GM12801 (cell line): ENCODE results near the gene GRIP2.

ENCODE experiments used
- TF ChIP-seq, protein P1 (sequence below): IDR thresholded peaks from one replicate; pipeline ENCODE4 v1.5.1; 2011; ENCODE audit warnings: control low read depth; ENCODE audit not compliant: insufficient read length; ENCODE audit errors: extremely low read depth

The GRIP2 gene

DNA sequence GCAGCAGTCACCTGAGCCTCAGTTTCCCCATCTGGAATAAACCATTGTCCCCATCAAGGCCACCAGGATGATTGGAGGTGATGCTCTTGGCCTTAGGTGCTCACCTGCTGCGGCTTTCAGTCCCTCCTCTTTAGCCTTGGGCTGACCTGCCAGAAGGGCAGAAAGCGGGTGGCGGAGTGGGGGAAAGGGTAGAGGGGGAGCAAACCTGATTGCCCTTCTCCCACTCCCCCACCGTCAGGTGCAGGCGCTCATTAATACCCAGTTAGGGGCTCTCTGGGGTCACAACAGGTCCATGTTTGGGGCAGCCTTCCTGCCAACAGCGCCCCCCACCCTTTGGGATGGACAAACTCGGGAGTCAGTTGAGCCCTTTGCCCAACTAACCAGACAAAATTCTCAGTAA lies 50.5 kb downstream of the GRIP2 start:
- TF ChIP-seq, protein P1, sequence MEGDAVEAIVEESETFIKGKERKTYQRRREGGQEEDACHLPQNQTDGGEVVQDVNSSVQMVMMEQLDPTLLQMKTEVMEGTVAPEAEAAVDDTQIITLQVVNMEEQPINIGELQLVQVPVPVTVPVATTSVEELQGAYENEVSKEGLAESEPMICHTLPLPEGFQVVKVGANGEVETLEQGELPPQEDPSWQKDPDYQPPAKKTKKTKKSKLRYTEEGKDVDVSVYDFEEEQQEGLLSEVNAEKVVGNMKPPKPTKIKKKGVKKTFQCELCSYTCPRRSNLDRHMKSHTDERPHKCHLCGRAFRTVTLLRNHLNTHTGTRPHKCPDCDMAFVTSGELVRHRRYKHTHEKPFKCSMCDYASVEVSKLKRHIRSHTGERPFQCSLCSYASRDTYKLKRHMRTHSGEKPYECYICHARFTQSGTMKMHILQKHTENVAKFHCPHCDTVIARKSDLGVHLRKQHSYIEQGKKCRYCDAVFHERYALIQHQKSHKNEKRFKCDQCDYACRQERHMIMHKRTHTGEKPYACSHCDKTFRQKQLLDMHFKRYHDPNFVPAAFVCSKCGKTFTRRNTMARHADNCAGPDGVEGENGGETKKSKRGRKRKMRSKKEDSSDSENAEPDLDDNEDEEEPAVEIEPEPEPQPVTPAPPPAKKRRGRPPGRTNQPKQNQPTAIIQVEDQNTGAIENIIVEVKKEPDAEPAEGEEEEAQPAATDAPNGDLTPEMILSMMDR: no peak

DNA sequence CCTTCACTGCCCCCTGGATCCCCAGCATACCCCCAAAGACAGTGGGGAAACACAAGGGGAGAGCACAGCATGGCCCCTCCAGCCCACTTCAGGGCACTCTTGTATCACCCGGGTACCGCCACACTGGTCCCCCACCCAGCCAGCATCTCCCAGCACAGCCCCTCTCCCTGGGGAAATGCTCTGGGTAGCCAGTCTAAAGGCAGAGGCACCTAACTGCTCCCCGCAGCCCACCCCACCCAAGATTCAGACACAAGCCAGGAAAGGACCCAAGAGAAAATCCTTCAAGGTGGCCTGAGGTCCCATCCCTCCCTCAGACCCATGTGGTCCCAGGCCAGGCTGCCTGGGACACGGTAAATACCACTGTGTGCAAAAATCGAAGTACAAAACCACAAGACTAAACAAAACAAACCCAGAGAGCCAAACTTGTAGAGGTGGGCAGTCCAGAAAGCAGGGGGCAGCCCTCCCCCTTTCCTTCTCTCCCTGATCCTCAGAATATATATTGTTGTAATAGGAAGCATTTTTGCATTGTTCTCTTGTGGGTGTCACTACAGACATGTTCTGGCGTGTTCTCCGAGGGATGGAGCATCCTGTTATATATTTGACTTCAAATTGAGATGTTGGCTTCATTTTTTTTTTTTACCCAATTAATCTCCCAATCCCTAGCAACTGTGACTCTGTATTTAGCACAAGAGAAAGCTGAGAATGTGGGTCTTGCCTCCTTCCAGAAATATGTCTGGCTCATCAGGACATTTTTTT lies 51.7 kb downstream of the GRIP2 start:
- TF ChIP-seq, protein P1: no peak

DNA sequence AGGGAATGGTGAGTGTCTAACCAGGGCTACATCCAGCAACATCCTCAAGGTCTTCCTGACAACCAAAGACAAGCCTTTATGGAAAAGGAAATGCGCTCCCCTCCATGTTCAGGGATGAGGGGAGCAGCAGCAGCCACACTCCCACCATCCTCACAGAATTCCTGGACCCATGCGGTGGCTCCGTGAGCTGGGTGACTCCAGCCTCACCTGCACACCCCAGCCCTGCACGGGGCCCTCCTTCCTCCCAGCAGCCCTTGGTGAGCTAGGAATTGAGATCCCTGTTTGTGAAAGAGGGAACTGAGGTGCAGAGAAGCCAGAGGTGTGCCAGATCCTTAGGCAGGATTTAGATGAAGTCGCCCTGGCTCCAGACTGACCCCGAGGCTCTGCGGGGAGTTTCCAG lies 52.3 kb downstream of the GRIP2 start:
- TF ChIP-seq, protein P1: no peak

DNA sequence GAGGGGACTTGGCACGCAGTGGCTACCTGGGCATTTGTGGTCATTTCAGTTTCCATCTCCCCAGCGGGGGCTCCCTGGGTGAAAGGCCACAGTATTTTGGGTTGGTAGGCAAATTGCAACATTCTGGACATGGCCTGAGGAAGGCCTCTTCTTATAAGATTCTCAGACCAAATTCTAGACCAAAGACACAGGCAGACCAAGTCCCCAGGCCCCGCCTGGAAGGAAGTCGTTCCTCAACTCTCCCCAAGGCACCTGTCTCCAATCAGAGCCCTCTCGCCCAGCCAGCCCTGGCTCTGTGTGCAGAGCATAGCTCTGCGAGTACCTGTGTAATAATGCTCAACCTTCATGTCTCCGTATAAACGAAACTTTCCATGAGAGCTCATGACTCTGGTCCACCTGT lies 53.1 kb downstream of the GRIP2 start:
- TF ChIP-seq, protein P1: no peak

DNA sequence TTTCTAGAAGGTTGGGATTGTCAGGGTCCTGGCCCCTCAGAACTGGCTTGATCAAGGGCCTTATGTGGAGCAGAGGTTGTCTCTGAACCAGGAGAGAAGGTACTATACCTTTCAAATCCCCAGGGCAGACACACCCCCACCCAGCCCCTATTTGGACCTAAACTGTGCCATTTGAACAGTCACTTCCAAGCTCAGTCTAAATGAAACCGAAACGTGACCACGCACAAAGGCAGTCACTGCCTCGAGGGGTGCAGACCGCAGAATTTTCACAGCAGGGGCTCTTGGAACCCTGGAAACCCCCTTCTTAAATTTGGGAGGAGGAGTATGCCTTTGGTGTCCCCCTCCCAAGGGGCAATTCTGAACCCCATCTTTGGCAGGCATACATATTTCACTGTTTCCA lies 53.7 kb downstream of the GRIP2 start:
- TF ChIP-seq, protein P1: no peak

DNA sequence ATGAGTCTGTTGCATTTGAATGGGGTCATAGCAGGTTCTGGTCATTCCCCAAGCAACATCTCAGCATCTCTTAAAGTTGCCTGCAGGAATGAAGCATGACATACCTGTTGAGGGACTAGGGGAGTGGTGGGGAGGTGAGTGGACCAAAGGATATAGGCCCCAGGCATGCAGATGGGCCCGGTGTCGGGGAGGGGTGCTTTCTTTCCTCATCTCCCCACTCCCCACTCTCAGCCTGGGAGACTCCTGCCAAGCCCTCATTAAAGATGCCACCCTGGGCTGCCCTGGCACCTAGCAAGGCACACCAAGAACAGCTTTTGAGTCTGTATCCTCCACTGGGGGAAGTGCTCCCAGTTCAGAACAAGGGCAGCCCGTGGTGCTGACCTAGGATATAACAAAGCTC lies 54.2 kb downstream of the GRIP2 start:
- TF ChIP-seq, protein P1: no peak

DNA sequence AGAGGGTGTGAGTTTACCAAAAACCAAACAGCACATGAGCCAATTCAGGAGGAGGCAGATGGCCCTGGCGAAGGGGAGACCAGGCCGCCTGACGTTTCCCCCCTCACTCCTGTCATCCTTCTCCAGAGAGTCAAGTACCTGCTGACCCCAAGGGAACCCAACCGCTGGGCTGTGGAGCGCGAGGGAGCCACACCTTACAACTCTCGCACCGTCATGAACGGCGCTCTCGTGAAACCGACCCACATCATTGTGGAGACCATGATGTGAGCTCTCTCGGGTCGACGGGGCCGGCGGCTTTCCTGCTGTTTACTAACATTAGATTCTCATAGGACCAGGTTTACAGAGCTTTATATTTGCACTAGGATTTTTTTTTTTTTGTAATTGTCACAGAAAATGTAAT lies 55.4 kb downstream of the GRIP2 start:
- TF ChIP-seq, protein P1: no peak
